Fibroblast of pulmonary artery (primary cell): ENCODE data around the gene ARHGEF38.
"Not testable (repeated sequence)": the region's sequence is repeated elsewhere in the genome, so short reads cannot be mapped to it uniquely, and the experiment has no call there.

Experiments
- DNase-seq: peaks from one replicate; pipeline ENCODE4 v3.0.0-alpha.2; 2010; ENCODE audit warnings: low read depth
- H3K4me3 ChIP-seq: replicated peaks from 2 replicates; pipeline ENCODE4 v1.5.1; 2011; ENCODE audit warnings: low read depth, mild to moderate bottlenecking, control low read depth, low read length, moderate library complexity
- CTCF ChIP-seq: IDR thresholded peaks from 2 replicates; pipeline ENCODE4 v1.5.1; 2011; ENCODE audit warnings: mild to moderate bottlenecking, control low read depth, low read length, inconsistent platforms; ENCODE audit errors: missing control alignments

The ARHGEF38 gene

DNA sequence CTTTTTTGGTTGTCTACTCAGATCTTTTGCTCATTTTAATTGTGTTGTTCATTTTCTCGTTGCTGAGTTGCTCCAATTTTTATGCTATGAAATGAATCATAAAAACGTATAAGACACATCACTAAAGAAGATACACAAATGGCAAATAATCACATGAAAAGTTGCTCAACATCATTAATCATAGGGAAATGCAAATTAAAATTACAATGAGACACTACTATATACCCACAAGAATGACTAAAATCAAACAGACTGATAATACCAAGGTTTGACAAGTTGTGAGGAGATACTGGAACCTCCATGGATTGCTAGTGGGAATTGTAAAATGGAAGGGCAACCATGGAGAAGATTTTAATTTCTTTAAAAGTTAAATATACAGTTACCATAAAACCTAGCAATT lies 173.2 kb downstream of the ARHGEF38 start:
- no peak for TF ChIP-seq CTCF
- no peak for DNase-seq
- H3K4me3 ChIP-seq, result no peak overlapping the region

DNA sequence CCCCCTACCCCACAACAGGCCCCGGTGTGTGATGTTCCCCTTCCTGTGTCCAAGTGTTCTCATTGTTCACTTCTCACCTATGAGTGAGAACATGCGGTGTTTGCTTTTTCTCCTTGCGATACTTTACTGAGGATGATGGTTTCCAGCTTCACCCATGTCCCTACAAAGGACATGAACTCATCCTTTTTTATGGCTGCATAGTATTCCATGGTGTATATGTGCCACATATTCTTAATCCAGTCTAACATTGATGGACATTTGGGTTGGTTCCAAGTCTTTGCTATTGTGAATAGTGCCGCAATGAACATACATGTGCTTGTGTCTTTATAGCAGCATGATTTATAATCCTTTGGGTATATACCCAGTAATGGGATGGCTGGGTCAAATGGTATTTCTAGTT lies 177.5 kb downstream of the ARHGEF38 start:
- not testable (repeated sequence) for DNase-seq, H3K4me3 ChIP-seq
